Endothelial cell of umbilical vein (primary cell): ENCODE results near the gene DUS1L. TPM values are rescaled to one million over a fixed set of nuclear protein-coding genes. Genes with fewer than 3 reads are reported as not detected.

Experiments
- BruUV-seq: library from RNA; stranded (reverse); fragments of 400-500 nt; replicated peaks from 2 replicates; lab custom pipeline; 2021; lab: Mats Ljungman, UMichigan
- CTCF ChIA-PET: fragments of 300-600, 350-600 bp; sonication (Branson Sonifier 250); formaldehyde crosslinking; loops from one replicate; lab custom pipeline; 2021; ENCODE audit warnings: antibody characterized with exemption, inconsistent platforms; lab: Charles Lee
- POLR2A ChIA-PET: fragments of 300-600, 350-600 bp; sonication (Branson Sonifier 250); formaldehyde crosslinking; loops from one replicate; lab custom pipeline; 2021; ENCODE audit warnings: antibody characterized with exemption, inconsistent platforms; lab: Charles Lee
- DNase-seq: peaks from one replicate; pipeline ENCODE4 v3.0.0-alpha.2; 2011; ENCODE audit warnings: low read depth, low spot score
- FAIRE-seq: peaks from 2 replicates; lab custom pipeline; 2011; peaks lifted over from hg19 to GRCh38; lab: Jason Lieb, UNC
- H2AFZ ChIP-seq: 2 replicates; pipeline ENCODE4 v1.6.0; 2012; ENCODE audit warnings: low read depth, low read length, control low read depth, inconsistent platforms
- H3K27ac ChIP-seq: 2 replicates; pipeline ENCODE4 v1.5.1; 2011; ENCODE audit warnings: low read depth, mild to moderate bottlenecking, control low read depth, low read length, moderate library complexity; ENCODE audit not compliant: insufficient read depth
- H3K27me3 ChIP-seq, 2 experiments: 2 replicates each; pipeline versions ENCODE4 v1.6.0 to v1.6.1; 2011; ENCODE audit warnings: low read length in 2 of 2, mixed read lengths in 1 of 2; ENCODE audit not compliant: control insufficient read depth in 2 of 2, insufficient read depth in 2 of 2
- H3K36me3 ChIP-seq, 2 experiments: 2 replicates in 1 of 2; 3 replicates in 1 of 2; pipeline ENCODE4 v1.5.1; 2011; ENCODE audit warnings: low read length in 2 of 2, mild to moderate bottlenecking in 1 of 2, moderate library complexity in 1 of 2; ENCODE audit not compliant: control insufficient read depth in 2 of 2, insufficient read depth in 2 of 2; ENCODE audit errors: extremely low read depth in 1 of 2
- H3K4me1 ChIP-seq: 3 replicates; pipeline ENCODE4 v1.5.1; 2011; ENCODE audit warnings: mild to moderate bottlenecking, low read length; ENCODE audit not compliant: control insufficient read depth, insufficient read depth; ENCODE audit errors: extremely low read depth
- H3K4me2 ChIP-seq: 2 replicates; pipeline ENCODE4 v1.6.1; 2011; ENCODE audit warnings: low read length, control low read depth, mixed read lengths; ENCODE audit not compliant: insufficient read depth
- H3K4me3 ChIP-seq, 3 experiments: fragments of 200-600 bp in 1 of 3; sonication (generic), shearing (Covaris generic) in 1 of 3; replicated peaks in 1 of 3; 2 replicates each; pipeline ENCODE4 v1.5.1; 2011 to 2016; ENCODE audit warnings: control low read depth in 3 of 3, low read length in 3 of 3, mild to moderate bottlenecking in 2 of 3, inconsistent platforms in 1 of 3, low read depth in 1 of 3, moderate library complexity in 1 of 3; ENCODE audit not compliant: insufficient read depth in 1 of 3
- H3K79me2 ChIP-seq: 2 replicates; pipeline ENCODE4 v1.6.0; 2012; ENCODE audit warnings: low read length, inconsistent platforms; ENCODE audit not compliant: control insufficient read depth, insufficient read depth
- H3K9ac ChIP-seq: replicated peaks from 2 replicates; pipeline ENCODE3; 2011; ENCODE audit warnings: low read length, control low read depth; ENCODE audit not compliant: insufficient read depth; ENCODE audit errors: extremely low read depth
- H3K9me1 ChIP-seq: replicated peaks from 3 replicates; pipeline ENCODE4 v1.6.0; 2011; ENCODE audit warnings: mild to moderate bottlenecking, low read length; ENCODE audit not compliant: control insufficient read depth, insufficient read depth; ENCODE audit errors: extremely low read depth
- H3K9me3 ChIP-seq: replicated peaks from 2 replicates; pipeline ENCODE4 v1.5.1; 2012; ENCODE audit warnings: low read length, inconsistent platforms; ENCODE audit not compliant: control insufficient read depth, insufficient read depth
- H4K20me1 ChIP-seq: replicated peaks from 2 replicates; pipeline ENCODE3; 2011; ENCODE audit warnings: mild to moderate bottlenecking, low read length; ENCODE audit not compliant: control insufficient read depth, insufficient read depth; ENCODE audit errors: extremely low read depth
- CTCF ChIP-seq, 2 donors: IDR thresholded peaks; 1 replicate in 1 of 2; 2 replicates in 1 of 2; pipeline ENCODE4 v1.5.1; 2011; ENCODE audit warnings: low read length in 2 of 2, mild to moderate bottlenecking in 2 of 2, moderate library complexity in 2 of 2, control low read depth in 1 of 2, inconsistent platforms in 1 of 2, low read depth in 1 of 2; ENCODE audit not compliant: insufficient read depth in 1 of 2; ENCODE audit errors: extremely low read depth in 1 of 2
- EZH2 ChIP-seq: IDR thresholded peaks from 2 replicates; pipeline ENCODE4 v1.6.1; 2012; ENCODE audit warnings: borderline replicate concordance, low read depth, mild to moderate bottlenecking, moderate library complexity, low read length, inconsistent platforms; ENCODE audit not compliant: severe bottlenecking
- FOS ChIP-seq: IDR thresholded peaks from 2 replicates; pipeline ENCODE4 v1.6.1; 2011; ENCODE audit warnings: mild to moderate bottlenecking, low read length, moderate library complexity, borderline replicate concordance; ENCODE audit not compliant: insufficient read depth
- GATA2 ChIP-seq: IDR thresholded peaks from 2 replicates; pipeline ENCODE4 v1.7.0; 2011; ENCODE audit warnings: low read depth, mild to moderate bottlenecking, moderate library complexity, mixed read lengths, low read length; ENCODE audit not compliant: insufficient read length, insufficient read depth
- JUN ChIP-seq: IDR thresholded peaks from 2 replicates; pipeline ENCODE4 v1.6.1; 2011; ENCODE audit warnings: borderline replicate concordance, low read depth; ENCODE audit not compliant: insufficient read length, insufficient read depth
- MAX ChIP-seq: IDR thresholded peaks from 2 replicates; pipeline ENCODE4 v1.6.1; 2011; ENCODE audit not compliant: insufficient read depth, insufficient read length
- POLR2AphosphoS5 ChIP-seq: IDR thresholded peaks from 2 replicates; pipeline ENCODE4 v1.6.1; 2012; ENCODE audit warnings: low read depth, mild to moderate bottlenecking, control low read depth, low read length, moderate library complexity; ENCODE audit not compliant: insufficient read depth
- dilution Hi-C: fragments of 300-500 bp; cut with MboI; formaldehyde crosslinking; loops from one replicate; pipeline ENCODE4 v1.15.0; 2019; ENCODE audit warnings: low sequenced_read_pairs; ENCODE audit not compliant: extremely low pct_ligation_motif_present
- intact Hi-C: fragments of 100-400 bp; cut with micrococcal nuclease; formaldehyde crosslinking; loops from one replicate; pipeline ENCODE4 v1.10.0; 2022
- polyA plus RNA-seq, 4 experiments: library from polyadenylated mRNA; depleted of rRNA in 3 of 4; stranded (reverse) in 3 of 4; unstranded in 1 of 4; fragments of >200 nt; gene quantifications; 2 replicates each; pipeline versions ENCODE4 v1.2.1 to v1.2.3, GENCODE V29; 2011 to 2012; ENCODE audit warnings: missing spikeins in 1 of 4
- total RNA-seq: library from RNA; stranded (reverse); gene quantifications from 2 replicates; pipeline ENCODE4 v1.2.3, GENCODE V29; 2021

Gene DUS1L
- total and polyA plus RNA-seq, 2 donors (not counting 3 experiments of a cell fraction or from before 2014, with no cell fraction given) = 60.1 to 92.9 TPM

GRCh38 chr17:82092628-82092994 is 27.0 kb upstream of the DUS1L start:
- dilution Hi-C loops (no loop called here), intact Hi-C loops (no loop called here)
- FAIRE-seq = no peak
- H3K9me3 ChIP-seq = no peaks in the 10 kb centered on the region
- DNase-seq = no peak
- no peaks in the 10 kb centered on the region for H4K20me1 ChIP-seq
- POLR2A ChIA-PET = no interaction called here
- H3K27me3 ChIP-seq = no peaks in the 10 kb centered on the region
- H3K9me1 ChIP-seq = no peaks in the 10 kb centered on the region
- H3K4me1 ChIP-seq = peaks cover 13% of the 10 kb centered on the region
- no peak overlapping the region for H3K27ac ChIP-seq
- no peak overlapping the region for H3K4me3 ChIP-seq
- no peak overlapping the region for H3K9ac ChIP-seq
- H3K79me2 ChIP-seq = peaks cover 52% of the 10 kb centered on the region
- peaks cover 33 to 62% of the 10 kb centered on the region in 2 experiments for H3K36me3 ChIP-seq
- no peak for TF ChIP-seq JUN
- TF ChIP-seq POLR2AphosphoS5 = no peak
- no peak for TF ChIP-seq CTCF (IDR thresholded peaks at IDR 0.05; ENCODE audit: extremely low read depth in 1 of 2, insufficient read depth in 1 of 2, low read depth in 1 of 2, low read length in 2 of 2)
- no peak for TF ChIP-seq EZH2
- no peak for TF ChIP-seq FOS
- no peak for TF ChIP-seq GATA2
- no peak for TF ChIP-seq MAX
- CTCF ChIA-PET = no interaction called here
- H2AFZ ChIP-seq = no peak overlapping the region
- H3K4me2 ChIP-seq = no peak overlapping the region
- BruUV-seq = no TSS peak
